Stimulated activated CD8-positive, alpha-beta memory T cell treated with anti-CD3 and anti-CD28 coated beads, Interleukin-15, amount 100 ng/mL, for 24 hours (primary cell): ENCODE results near the gene COPG2.
"Not testable (repeated sequence)": the region's sequence is repeated elsewhere in the genome, so short reads cannot be mapped to it uniquely, and the experiment has no call there.

ENCODE experiments used
- DNase-seq: peaks from one replicate; pipeline ENCODE4 v3.0.0-alpha.2; 2020; ENCODE audit warnings: low read depth

COPG2 gene

DNA sequence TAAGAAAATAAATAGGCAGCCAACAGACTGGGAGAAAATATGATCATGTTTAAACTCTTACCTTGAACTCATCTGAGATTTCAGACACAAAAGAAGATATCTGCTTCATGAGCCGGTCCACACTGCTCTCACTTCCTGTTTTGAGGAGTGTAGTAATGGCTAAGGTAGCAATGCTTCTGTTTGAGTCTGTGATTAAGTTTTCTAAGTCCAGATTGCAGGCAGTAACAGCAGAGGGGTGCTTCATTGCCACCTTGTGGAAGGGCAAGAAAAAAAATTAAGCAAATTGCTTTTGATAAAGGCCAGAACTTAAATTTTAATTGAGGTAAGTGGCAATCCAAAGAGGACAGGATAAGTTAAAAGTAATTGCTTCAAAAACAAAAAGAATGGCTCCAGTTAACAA lies 107.6 kb downstream of the COPG2 start:
- DNase-seq = no peak

DNA sequence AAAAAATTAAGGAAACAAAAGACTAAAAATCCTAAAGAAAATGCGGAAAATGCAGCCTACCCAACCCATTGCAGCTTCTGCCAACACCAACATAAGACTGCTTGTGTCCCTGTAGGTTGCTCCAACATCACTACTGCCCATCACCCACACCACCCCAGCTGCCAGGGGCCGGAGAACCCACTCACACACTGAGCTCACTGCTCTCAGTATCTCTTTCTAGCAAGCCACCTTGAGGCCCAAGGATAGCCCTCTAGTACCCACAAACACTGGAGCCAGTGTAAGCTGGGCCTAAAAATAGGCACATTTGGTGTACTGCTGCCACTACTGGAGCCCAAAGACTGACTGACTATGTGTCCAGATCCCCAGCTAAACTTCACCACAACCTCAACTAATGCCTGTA lies 109.4 kb downstream of the COPG2 start:
- DNase-seq = no peak

DNA sequence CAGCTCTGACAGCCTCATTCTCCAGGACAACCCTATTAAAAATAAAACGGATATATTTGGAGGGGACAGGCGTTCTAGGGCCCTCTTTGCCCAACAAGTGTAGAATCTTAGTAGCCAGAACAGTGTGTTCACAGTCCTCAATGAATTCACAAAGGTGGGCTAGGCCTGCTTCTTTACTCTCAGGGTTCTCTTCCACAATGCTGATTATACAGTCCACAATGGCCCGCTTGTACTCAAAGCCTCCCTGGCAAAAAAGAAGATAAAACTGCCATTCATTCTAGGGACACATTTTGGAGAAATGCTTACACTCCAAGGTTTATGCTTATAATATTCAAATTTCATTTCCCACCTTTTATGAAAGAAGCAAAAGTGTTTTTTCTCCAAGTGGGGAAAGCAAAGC lies 114.1 kb downstream of the COPG2 start:
- no peak for DNase-seq

DNA sequence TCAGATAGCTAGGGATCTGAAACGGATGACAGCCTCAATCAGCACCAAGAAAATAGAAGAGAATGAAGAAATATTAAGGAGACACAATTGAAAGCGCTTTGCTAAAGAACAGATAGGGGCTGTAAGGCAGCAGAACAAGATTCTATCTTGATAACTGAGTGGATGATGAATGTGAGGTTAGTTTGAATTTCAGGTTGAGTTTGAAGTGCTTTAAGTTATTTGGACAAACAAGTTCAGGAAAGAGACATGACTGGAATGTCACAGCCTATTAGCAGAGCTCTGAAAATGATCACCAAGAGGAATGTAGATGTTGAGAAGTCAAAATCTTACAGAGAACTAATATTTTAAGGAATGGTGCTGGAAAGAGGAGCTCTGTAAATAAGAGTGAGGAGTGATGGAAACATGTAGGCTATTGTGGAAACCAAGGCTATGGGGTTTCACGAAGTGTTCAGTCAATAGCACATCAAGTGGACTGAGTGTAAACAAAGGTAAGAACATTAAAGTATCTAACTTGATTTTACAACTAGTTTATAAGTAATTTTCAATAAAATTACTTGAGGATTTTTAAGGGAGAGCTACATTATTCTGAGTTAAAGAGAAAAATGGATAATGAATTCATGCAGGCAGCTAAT lies 115.0 kb downstream of the COPG2 start:
- no peak for DNase-seq

DNA sequence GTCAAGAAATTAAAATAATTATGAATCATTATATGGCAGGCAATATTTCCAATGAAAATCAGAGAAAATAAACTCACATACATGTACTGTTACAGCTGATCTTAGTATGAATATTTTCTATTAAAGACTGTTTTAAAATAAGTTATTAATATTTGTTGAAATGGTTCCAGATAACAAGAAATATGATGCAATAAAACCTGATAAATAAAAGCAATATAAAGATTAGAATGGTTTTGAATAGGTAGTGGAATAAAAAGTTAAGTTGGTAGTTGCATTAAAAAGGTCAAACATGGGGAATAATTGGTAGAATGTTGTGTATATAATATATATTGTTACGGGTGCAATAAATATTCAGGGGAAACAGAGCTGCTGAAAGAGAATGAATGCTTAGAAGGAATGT lies 124.2 kb downstream of the COPG2 start:
- DNase-seq = no peak

DNA sequence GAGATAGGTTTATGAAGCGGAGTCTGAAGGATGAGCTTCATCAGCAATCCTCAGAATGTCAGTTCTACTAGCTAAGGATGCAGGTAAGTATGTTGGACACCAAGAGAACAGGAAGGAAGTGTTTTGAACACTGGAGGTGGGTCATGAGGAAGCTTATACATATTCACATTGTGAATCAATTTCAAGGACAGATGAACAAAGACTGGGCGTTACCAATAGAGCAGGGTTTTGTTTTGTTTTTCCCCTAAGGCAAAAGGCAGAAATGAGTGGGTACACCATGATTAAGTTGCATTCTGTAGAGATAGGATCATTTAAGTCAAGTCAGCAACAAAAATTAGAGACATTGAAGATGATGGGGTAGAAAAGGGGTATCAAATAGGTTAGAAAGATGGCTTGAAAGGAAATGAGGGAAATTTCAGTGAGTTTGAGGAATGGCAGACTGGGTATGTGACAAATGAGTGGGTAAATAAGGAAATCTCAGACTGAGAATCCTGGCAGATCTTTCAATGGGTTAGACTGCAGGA lies 125.0 kb downstream of the COPG2 start:
- no peak for DNase-seq

DNA sequence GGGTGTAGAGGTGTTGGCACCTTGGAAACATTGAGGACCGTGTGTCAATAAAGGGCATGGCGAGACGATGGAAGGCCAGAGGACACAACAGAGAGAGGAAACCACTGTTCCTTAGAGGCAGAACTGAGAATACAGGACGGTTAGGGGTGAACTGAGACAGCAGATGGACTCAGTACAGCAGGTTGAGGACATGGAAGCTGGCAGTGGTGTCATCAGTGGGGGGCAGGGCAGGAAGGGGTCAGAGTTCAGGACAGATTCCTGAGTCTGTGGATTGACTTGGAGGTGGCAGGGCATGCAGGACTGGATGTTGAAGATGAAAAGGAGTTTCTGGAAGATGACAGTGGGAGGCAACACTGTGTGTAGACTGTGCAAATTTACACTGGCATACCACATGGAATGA lies 126.3 kb downstream of the COPG2 start:
- DNase-seq = not testable (repeated sequence)

DNA sequence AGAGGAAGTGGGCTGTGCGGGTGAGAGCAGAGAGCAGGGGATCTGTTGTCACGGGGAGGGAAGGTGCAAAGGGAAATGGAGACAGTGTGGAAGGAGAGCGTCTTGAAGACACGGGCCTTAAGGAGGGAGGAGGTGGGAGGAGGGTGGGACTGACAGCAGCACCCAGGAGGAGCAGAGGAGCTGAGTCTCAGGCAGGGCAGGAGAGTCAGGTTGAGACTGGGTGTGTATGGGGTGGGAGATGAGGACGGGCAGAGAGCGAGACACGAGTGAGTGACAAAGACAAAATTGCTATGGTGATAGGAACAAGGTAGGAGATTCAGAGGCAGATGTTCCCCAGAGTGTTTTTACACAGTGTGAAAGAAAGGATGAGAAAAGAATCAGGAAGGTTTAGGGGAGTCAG lies 127.3 kb downstream of the COPG2 start:
- not testable (repeated sequence) for DNase-seq

DNA sequence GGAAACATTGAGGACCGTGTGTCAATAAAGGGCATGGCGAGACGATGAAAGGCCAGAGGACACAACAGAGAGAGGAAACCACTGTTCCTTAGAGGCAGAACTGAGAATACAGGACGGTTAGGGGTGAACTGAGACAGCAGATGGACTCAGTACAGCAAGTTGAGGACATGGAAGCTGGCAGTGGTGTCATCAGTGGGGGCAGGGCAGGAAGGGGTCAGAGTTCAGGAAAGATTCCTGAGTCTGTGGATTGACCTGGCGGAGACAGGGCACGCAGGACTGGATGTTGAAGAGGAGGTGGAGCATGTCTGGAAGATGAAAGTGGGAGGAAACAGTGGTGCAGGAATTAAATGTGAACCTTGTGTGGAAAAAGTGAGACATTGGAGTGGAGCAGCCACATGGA lies 130.7 kb downstream of the COPG2 start:
- not testable (repeated sequence) for DNase-seq

DNA sequence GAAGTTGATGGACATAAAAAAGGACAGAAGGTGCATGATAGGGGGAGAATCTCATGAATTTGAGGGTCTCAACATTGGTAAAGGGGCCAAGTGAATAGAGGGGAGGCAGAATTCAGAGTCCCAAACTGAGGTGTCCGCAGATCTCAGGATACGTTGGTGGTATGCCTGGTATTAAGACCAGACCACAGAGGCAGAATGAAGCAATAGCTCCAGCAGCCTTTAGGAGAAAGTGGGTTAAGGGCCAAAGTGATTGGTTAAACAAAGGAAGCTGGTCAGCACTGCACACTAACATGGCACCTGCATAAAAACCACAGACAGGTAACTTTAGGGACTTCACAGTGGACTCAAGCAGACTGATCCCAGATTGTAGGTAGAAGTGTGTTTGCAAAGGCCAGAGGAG lies 139.1 kb downstream of the COPG2 start:
- DNase-seq = no peak

DNA sequence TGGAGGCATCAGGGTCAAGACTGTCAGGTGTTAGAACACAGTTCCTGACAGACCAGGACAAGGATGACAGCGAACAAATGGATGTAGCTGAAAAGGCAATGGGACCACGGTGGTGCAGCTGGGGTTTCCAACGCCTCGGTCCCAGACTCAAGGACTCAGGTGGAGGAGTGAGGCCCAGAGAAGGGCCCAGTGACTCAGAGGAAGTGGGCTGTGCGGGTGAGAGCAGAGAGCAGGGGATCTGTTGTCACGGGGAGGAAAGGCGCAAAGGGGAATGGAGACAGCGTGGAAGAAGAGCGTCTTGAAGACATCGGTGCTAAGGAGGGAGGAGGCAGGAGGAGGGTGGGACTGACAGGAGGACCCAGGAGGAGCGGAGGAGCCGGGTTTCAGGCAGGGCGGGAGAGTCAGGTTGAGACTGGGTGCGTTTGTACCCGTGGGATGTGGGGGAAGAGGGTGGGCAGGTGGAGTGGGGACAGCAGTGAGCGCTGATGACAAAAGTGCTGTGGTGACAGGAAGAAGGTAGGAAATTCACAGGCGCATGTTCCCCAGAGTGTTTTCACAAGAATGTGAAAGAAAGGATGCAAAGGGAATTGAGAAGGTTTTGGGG lies 140.7 kb downstream of the COPG2 start:
- DNase-seq = not testable (repeated sequence)

DNA sequence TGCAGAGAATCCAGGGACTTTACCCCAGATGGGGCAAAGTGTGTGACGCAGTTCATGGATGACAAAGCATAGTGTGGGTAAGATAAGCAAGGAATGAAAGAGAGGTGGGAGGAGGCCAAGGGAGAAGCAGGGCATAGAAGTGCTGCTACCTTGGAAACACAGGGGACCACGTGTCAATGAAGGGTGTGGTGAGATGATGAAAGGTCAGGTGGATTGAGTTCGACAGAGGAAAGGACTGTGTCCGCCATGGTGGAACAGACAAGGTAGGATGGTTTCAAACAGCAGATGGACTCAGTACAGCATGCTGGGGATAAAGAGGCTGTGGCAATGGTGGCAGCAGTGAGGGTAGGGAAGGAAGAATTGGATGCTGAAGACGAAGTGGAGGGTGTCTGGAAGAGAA lies 143.9 kb downstream of the COPG2 start:
- DNase-seq = no peak

DNA sequence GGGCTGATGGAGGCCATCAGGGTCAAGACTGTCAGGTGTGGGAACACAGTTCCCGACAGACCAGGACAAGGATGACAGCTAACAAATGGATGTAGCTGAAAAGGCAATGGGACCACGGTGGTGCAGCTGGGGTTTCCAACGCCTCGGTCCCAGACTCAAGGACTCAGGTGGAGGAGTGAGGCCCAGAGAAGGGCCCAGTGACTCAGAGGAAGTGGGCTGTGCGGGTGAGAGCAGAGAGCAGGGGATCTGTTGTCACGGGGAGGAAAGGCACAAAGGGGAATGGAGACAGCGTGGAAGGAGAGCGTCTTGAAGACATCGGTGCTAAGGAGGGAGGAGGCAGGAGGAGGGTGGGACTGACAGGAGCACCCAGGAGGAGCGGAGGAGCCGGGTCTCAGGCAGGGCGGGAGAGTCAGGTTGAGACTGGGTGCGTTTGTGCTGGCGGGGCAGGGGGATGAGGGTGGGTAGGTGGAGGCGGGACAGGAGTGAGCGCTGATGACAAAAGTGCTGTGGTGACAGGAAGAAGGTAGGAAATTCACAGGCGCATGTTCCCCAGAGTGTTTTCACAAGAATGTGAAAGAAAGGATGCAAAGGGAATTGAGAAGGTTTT lies 144.9 kb downstream of the COPG2 start:
- not testable (repeated sequence) for DNase-seq

DNA sequence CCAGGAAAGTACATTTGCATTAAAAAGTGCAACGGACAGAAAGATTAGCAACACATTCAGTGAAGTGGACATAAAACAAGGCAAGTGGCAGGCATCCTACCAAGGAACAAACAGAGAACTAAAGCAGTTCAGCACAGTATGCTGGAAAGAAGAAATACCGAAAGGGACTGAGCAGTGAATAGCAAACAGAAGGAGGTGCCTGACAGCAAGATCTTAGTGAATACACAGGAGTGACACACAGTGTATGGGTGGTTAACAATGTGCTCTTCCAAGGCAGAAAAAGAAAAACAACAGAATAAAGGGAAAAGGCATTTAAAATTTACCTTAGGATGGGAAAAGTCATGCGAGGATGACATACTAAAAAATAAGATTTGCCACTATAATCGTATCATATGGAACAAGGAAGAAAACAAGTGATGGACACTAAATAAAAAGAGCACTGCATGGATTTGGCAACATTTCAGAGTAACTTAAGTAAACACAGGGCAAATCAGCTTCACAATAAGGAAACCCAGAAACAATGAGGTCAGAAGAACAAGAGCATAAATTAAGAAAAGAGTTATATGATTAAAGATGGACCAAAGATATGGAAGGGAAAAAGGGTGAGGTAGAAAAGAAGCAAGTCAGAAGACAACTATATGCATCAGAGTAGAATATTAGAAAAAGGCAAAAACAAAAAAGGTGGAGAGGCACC lies 147.1 kb downstream of the COPG2 start:
- no peak for DNase-seq

DNA sequence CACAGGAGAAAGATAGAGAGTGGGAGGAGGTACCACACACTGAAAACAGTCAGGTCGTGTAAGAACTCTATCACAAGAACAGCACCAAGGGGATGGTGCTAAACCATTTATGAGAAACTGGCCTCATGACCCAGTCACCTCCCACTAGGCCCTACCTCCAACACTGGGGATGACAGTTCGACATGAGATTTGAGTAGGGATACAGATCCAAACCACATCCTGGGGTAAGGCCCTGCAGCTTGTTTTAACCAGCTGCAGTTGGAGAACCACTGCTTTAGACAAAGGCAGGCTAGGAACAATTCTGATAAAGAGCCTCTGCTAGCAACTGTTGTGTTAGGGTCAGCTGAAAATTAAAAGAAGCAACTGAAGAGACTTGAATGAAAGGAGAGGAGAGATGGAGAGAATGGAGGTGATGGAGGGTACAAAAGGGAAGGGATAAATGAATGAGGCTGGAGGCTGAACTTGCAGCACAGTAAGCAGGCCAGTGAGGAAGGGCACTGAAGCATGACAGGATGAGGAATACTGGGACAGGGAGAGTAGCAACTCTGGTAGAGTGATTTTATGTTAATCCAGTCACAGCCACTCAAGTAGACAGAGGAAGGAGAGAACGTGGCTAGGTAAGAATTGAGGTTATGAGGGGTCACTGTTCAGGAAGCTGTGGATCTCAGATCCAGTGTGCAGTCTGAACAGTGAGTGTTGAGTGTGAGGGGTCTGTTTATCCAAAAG lies 153.1 kb downstream of the COPG2 start:
- no peak for DNase-seq

DNA sequence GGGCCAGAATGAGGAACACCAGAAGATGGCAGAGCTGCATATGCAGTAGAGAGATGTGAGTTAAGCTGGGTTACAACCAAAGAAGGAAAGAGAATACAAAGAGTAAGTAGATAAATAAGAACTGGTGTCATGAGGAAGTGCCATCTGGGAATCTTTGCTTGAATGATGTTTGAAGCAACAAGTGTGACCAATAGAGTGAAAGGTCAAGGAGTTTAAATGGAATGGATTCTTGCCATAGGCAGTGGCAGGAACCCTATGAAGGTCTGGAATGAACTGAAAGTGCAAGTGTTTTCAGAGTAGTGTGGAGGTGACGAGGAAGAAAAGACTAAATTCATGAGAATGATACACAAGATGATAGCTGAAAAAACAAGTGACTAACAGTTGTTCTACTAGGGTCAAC lies 155.1 kb downstream of the COPG2 start:
- DNase-seq = no peak

DNA sequence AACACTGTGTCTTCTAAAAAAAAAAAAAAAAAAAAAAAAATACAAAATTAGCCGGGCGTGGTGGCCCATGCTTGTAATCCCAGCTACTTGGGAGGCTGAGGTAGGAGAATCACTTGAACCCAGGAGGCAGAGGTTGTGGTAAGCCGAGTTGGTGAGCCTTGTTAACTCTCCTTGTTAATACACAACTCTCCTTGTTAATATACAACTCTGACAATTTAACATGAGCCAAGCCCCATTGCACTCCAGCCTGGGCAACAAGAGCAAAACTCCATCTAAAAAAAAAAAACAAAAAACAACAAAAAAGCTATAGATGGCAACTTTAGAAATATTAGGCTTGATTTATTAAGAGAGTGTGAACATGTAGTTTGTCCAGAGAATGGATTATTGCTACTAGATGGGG lies 156.5 kb downstream of the COPG2 start:
- not testable (repeated sequence) for DNase-seq

DNA sequence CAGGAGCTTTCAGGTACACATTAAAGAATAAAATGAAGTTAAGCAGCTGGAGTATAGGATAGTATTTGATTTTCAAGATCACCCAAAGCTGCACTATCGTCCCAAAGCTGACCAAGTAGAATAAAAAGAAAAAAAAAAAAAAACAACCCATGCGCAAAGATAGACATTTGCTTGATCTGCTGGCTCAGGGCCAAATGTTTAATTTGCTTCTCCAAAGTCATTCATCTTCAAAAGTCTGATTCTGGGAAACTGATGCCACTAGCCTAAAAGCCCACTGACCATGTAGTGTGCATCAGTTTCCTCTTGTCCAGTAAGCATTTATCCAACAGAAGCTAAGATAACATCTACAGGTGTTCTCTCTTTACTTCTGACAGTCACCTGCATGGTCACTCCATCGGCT lies 162.2 kb downstream of the COPG2 start:
- DNase-seq = no peak

DNA sequence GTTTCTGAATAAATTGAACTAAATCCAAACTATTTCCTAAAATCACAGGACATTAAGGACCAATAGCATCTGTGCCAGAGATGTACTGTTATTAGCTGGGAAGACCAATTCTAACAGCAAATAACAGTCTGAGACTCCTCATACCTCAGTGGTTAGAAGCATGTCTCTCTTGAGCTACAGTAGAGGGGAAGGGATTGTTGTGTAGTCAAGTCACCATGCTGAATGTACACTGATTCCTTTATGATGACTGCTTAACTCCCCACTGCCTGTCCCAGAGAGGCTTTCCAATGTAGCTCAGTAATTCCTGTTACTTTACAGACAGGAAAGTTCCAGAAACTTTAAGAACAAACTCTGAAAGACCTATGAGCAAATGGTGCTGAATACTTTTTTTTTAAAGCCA lies 162.8 kb downstream of the COPG2 start:
- DNase-seq = no peak

DNA sequence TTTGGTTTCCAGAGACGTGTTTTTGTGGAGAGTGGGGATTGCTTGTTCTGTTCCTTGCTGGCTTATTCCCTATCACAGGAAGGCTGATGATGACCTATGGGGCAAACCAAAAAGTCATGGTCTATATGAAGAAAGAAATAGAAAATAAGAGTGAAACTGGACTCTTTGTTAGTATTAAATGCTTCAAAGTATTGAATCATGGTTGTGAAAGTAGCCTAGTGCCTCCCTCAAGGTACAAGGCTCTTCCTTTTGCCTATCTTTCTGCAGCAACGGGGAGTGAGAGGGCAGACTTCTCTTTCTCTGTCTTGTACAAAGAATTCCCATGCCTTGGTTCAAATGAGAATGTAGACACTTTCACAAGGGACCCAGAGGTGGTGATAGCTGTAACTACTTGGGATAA lies 167.6 kb downstream of the COPG2 start:
- DNase-seq = no peak

DNA sequence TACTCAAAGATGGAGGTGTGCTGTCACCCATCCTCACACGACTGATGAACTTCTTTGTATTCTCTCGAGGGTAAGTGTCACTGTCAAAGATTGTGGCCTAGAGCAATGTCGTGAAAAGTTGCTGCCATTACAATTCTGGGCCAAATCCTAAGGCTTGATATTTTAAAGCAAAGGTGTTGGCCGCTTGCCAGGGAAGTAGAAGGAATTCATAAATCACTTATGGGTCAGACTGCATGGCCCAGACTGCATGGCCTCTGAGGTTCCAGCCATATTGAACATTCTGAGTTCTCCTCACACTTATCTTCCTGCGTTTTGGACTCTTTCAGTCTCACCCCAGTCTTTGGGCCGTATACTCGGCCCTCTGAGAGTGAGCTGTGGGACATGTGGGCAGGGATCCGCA lies 168.1 kb downstream of the COPG2 start:
- no peak for DNase-seq

DNA sequence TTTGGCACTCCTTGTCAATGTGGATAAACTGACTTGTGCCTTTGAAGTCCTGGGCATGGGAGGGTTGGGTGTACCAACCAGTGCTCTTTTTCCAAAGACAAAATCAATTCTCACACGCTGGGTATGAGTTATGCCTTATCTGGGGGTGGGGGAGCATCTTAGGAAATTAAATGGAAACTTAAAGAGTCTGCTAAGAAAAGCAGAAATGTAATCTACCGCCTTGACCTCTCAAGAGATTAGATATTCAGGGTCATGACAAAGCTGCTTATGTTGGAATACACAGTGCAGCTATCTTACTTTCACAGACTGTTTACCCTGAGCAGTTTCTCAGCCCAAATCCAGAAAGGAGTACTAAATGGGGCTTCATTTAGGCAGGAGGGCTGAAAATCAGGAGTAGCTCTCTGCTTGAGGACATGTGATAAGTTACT lies 174.1 kb downstream of the COPG2 start:
- no peak for DNase-seq
